A673 (cell line): ENCODE results near the gene SCYGR3.

Source experiments
- CTCF ChIP-seq: fragments of 300-800, 200-600 bp; sonication (generic); conservative IDR thresholded peaks from 2 replicates; pipeline ENCODE4 v1.5.1; 2017; ENCODE audit warnings: low read depth, mild to moderate bottlenecking, antibody characterized with exemption, low read length, moderate library complexity, mixed read lengths
- EZH2 ChIP-seq: fragments of 200-600 bp; sonication (generic); IDR thresholded peaks from 2 replicates; pipeline ENCODE4 v1.6.1; 2017; ENCODE audit warnings: borderline replicate concordance, low read depth, mild to moderate bottlenecking, mixed read lengths, antibody characterized with exemption, low read length; ENCODE audit not compliant: poor library complexity, severe bottlenecking

- TF ChIP-seq CTCF (no peak), EZH2 (no peak)
Observed at GRCh38 chr2:227629435-227629834, 14.8 kb upstream of the SCYGR3 start.
